MG63 (cell line): ENCODE measurements around the gene SCAPER. TPM values are rescaled to one million over a fixed set of nuclear protein-coding genes. Genes with fewer than 3 reads are reported as not detected.

Experiments
- DNase-seq: peaks from one replicate; pipeline ENCODE4 v3.0.0-alpha.2; 2020
- H3K27me3 ChIP-seq: fragments of 250-450 bp; sonication (Bioruptor Pico); 2 replicates; pipeline ENCODE4 v1.5.1; 2020; ENCODE audit warnings: mild to moderate bottlenecking, moderate library complexity
- H3K36me3 ChIP-seq: fragments of 250-450 bp; sonication (Bioruptor Pico); 2 replicates; pipeline ENCODE4 v1.5.1; 2020; ENCODE audit warnings: mild to moderate bottlenecking, moderate library complexity
- H3K4me3 ChIP-seq: fragments of 250-450 bp; sonication (Bioruptor Pico); 2 replicates; pipeline ENCODE4 v1.5.1; 2020; ENCODE audit warnings: mild to moderate bottlenecking, moderate library complexity
- H3K9me3 ChIP-seq: fragments of 250-450 bp; sonication (Bioruptor Pico); 2 replicates; pipeline ENCODE4 v1.5.1; 2020; ENCODE audit warnings: mild to moderate bottlenecking, moderate library complexity
- total RNA-seq: library from RNA; depleted of rRNA; stranded (reverse); fragments of >200 nt; shearing (Covaris generic); gene quantifications from 2 replicates; pipeline ENCODE4 v1.2.3, GENCODE V29; 2014; ENCODE audit warnings: low replicate concordance

SCAPER gene
- total RNA-seq, 1 experiment from 2014 or later = 16.0 TPM

- Histone ChIP-seq H3K4me3 (no peak overlapping the region), H3K27me3 (no peaks in the 10 kb centered on the region), H3K9me3 (peaks cover 3% of the 10 kb centered on the region), H3K36me3 (no peaks in the 10 kb centered on the region)
- DNase-seq = no peak
These were observed 222.3 kb downstream of the SCAPER start for GRCh38 chr15:76682833-76683232.

GRCh38 chr15:76682259-76682658 is 222.9 kb downstream of the SCAPER start:
- no peaks in the 10 kb centered on the region for H3K36me3 ChIP-seq
- H3K4me3 ChIP-seq = no peak overlapping the region
- H3K27me3 ChIP-seq = no peaks in the 10 kb centered on the region
- no peak for DNase-seq
- peaks cover 3% of the 10 kb centered on the region for H3K9me3 ChIP-seq

- H3K27me3 ChIP-seq = no peaks in the 10 kb centered on the region
- H3K9me3 ChIP-seq = no peaks in the 10 kb centered on the region
- no peaks in the 10 kb centered on the region for H3K36me3 ChIP-seq
- DNase-seq = no peak
- H3K4me3 ChIP-seq = no peak overlapping the region
These were observed 226.4 kb downstream of the SCAPER start for GRCh38 chr15:76678766-76679165.

GRCh38 chr15:76674883-76675282 is 230.3 kb downstream of the SCAPER start:
- DNase-seq = no peak
- Histone ChIP-seq H3K4me3 (no peak overlapping the region), H3K36me3 (no peaks in the 10 kb centered on the region), H3K27me3 (no peaks in the 10 kb centered on the region), H3K9me3 (no peaks in the 10 kb centered on the region)

GRCh38 chr15:76669521-76670207 is 235.5 kb downstream of the SCAPER start:
- DNase-seq = no peak
- Histone ChIP-seq H3K36me3 (no peaks in the 10 kb centered on the region), H3K4me3 (no peak overlapping the region), H3K9me3 (no peaks in the 10 kb centered on the region), H3K27me3 (no peaks in the 10 kb centered on the region)

GRCh38 chr15:76668900-76669299 is 236.2 kb downstream of the SCAPER start:
- no peak overlapping the region for H3K4me3 ChIP-seq
- no peaks in the 10 kb centered on the region for H3K9me3 ChIP-seq
- H3K36me3 ChIP-seq = no peaks in the 10 kb centered on the region
- H3K27me3 ChIP-seq = no peaks in the 10 kb centered on the region
- no peak for DNase-seq

- DNase-seq = no peak
- Histone ChIP-seq H3K36me3 (no peaks in the 10 kb centered on the region), H3K9me3 (no peaks in the 10 kb centered on the region), H3K27me3 (no peaks in the 10 kb centered on the region), H3K4me3 (no peak overlapping the region)
These were observed 237.0 kb downstream of the SCAPER start for GRCh38 chr15:76667943-76668715.

- H3K4me3 ChIP-seq = no peak overlapping the region
- DNase-seq = no peak
- no peaks in the 10 kb centered on the region for H3K27me3 ChIP-seq
- H3K36me3 ChIP-seq = no peaks in the 10 kb centered on the region
- no peaks in the 10 kb centered on the region for H3K9me3 ChIP-seq
These were observed 240.2 kb downstream of the SCAPER start for GRCh38 chr15:76664895-76665294.

- Histone ChIP-seq H3K9me3 (no peaks in the 10 kb centered on the region), H3K36me3 (no peaks in the 10 kb centered on the region), H3K4me3 (no peak overlapping the region), H3K27me3 (no peaks in the 10 kb centered on the region)
- DNase-seq = no peak
These were observed 240.7 kb downstream of the SCAPER start for GRCh38 chr15:76664411-76664810.

- Histone ChIP-seq H3K9me3 (no peaks in the 10 kb centered on the region), H3K27me3 (no peaks in the 10 kb centered on the region), H3K36me3 (no peaks in the 10 kb centered on the region), H3K4me3 (no peak overlapping the region)
- DNase-seq = no peak
These were observed 241.6 kb downstream of the SCAPER start for GRCh38 chr15:76663529-76663928.

- H3K4me3 ChIP-seq = no peak overlapping the region
- no peaks in the 10 kb centered on the region for H3K9me3 ChIP-seq
- H3K36me3 ChIP-seq = no peaks in the 10 kb centered on the region
- H3K27me3 ChIP-seq = no peaks in the 10 kb centered on the region
- no peak for DNase-seq
These were observed 256.3 kb downstream of the SCAPER start for GRCh38 chr15:76648732-76649444.

- no peak for DNase-seq
- Histone ChIP-seq H3K4me3 (no peak overlapping the region), H3K9me3 (no peaks in the 10 kb centered on the region), H3K27me3 (no peaks in the 10 kb centered on the region), H3K36me3 (no peaks in the 10 kb centered on the region)
These were observed 257.5 kb downstream of the SCAPER start for GRCh38 chr15:76647612-76648011.

GRCh38 chr15:76644646-76645045 is 260.5 kb downstream of the SCAPER start:
- no peaks in the 10 kb centered on the region for H3K36me3 ChIP-seq
- DNase-seq = no peak
- H3K9me3 ChIP-seq = no peaks in the 10 kb centered on the region
- no peaks in the 10 kb centered on the region for H3K27me3 ChIP-seq
- H3K4me3 ChIP-seq = no peak overlapping the region

- no peaks in the 10 kb centered on the region for H3K36me3 ChIP-seq
- H3K4me3 ChIP-seq = no peak overlapping the region
- H3K27me3 ChIP-seq = no peaks in the 10 kb centered on the region
- no peak for DNase-seq
- no peaks in the 10 kb centered on the region for H3K9me3 ChIP-seq
These were observed 262.5 kb downstream of the SCAPER start for GRCh38 chr15:76642671-76643070.

GRCh38 chr15:76637166-76637565 is 268.0 kb downstream of the SCAPER start:
- Histone ChIP-seq H3K36me3 (no peaks in the 10 kb centered on the region), H3K9me3 (peaks cover 25% of the 10 kb centered on the region), H3K27me3 (no peaks in the 10 kb centered on the region), H3K4me3 (no peak overlapping the region)
- DNase-seq = no peak

GRCh38 chr15:76636059-76636458 is 269.1 kb downstream of the SCAPER start:
- Histone ChIP-seq H3K4me3 (no peak overlapping the region), H3K27me3 (no peaks in the 10 kb centered on the region), H3K9me3 (peaks cover 26% of the 10 kb centered on the region), H3K36me3 (no peaks in the 10 kb centered on the region)
- no peak for DNase-seq

GRCh38 chr15:76626611-76627010 is 278.5 kb downstream of the SCAPER start:
- Histone ChIP-seq H3K4me3 (no peak overlapping the region), H3K9me3 (peaks cover 4% of the 10 kb centered on the region; the same call in 1 of the 2 replicates), H3K27me3 (no peaks in the 10 kb centered on the region), H3K36me3 (no peaks in the 10 kb centered on the region)
- no peak for DNase-seq
